ENCODE data around the gene TNFRSF12A. TPM values are rescaled to one million over a fixed set of nuclear protein-coding genes. Genes with fewer than 3 reads are reported as not detected.
A peak's percentile ranks its signal among the peaks of the same experiment; 100 is the strongest.

Gene TNFRSF12A
- total and polyA plus RNA-seq, 2 of the 13 experiments (the other 11 are each of a cell fraction or from before 2014, with no cell fraction given) = 61.9 to 66.0 TPM

DNA sequence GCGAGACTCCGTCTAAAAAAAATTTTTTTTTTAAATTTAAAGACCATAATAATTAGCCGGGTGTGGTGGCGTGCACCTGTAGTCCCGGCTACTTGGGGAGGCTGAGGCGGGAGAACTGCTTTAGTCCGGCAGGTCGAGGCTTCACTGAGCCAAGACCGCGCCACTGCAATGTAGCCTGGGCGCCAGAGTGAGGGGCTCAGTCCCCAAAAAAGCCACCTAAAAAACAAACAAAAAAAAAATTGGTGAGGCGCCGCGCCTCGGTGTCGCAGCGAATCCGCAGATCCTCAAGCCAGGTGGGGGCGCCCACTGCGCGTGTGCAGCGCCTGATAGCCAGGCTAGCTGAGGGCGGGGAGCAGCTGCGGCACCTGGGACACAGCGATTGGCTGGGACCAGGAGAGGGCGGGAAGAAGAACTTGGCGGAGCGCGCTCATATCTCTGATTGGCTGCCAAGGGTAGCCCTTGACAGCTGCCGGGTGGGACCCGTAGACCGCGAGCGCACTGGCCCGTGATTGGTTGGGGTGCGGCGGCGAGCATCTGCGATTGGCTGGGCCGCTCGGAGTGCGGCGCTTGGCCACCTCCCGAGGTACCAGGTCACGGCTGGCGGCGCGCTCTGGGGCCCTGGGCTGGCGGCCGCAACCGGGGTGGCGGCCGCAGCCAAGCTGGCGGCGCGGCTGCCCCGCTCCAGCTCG, 16.4 kb upstream of the TNFRSF12A start (continued):
- TF ChIP-seq, protein P1, sequence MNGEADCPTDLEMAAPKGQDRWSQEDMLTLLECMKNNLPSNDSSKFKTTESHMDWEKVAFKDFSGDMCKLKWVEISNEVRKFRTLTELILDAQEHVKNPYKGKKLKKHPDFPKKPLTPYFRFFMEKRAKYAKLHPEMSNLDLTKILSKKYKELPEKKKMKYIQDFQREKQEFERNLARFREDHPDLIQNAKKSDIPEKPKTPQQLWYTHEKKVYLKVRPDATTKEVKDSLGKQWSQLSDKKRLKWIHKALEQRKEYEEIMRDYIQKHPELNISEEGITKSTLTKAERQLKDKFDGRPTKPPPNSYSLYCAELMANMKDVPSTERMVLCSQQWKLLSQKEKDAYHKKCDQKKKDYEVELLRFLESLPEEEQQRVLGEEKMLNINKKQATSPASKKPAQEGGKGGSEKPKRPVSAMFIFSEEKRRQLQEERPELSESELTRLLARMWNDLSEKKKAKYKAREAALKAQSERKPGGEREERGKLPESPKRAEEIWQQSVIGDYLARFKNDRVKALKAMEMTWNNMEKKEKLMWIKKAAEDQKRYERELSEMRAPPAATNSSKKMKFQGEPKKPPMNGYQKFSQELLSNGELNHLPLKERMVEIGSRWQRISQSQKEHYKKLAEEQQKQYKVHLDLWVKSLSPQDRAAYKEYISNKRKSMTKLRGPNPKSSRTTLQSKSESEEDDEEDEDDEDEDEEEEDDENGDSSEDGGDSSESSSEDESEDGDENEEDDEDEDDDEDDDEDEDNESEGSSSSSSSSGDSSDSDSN (CRISPR knock-in tag; IDR thresholded peaks at IDR 0.05) = peak; percentile 45
- TF ChIP-seq ZNF543 (CRISPR knock-in tag; IDR thresholded peaks at IDR 0.05) = 0 out of 2 replicates have a peak, but pooled peaks have one; percentile 31
- TF ChIP-seq ZBTB1 (CRISPR knock-in tag; IDR thresholded peaks at IDR 0.05; ENCODE audit: borderline replicate concordance) = no peak
- TF ChIP-seq, protein P2, sequence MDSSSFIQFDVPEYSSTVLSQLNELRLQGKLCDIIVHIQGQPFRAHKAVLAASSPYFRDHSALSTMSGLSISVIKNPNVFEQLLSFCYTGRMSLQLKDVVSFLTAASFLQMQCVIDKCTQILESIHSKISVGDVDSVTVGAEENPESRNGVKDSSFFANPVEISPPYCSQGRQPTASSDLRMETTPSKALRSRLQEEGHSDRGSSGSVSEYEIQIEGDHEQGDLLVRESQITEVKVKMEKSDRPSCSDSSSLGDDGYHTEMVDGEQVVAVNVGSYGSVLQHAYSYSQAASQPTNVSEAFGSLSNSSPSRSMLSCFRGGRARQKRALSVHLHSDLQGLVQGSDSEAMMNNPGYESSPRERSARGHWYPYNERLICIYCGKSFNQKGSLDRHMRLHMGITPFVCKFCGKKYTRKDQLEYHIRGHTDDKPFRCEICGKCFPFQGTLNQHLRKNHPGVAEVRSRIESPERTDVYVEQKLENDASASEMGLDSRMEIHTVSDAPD (CRISPR knock-in tag; IDR thresholded peaks at IDR 0.05) = no peak
- TF ChIP-seq, protein P3, sequence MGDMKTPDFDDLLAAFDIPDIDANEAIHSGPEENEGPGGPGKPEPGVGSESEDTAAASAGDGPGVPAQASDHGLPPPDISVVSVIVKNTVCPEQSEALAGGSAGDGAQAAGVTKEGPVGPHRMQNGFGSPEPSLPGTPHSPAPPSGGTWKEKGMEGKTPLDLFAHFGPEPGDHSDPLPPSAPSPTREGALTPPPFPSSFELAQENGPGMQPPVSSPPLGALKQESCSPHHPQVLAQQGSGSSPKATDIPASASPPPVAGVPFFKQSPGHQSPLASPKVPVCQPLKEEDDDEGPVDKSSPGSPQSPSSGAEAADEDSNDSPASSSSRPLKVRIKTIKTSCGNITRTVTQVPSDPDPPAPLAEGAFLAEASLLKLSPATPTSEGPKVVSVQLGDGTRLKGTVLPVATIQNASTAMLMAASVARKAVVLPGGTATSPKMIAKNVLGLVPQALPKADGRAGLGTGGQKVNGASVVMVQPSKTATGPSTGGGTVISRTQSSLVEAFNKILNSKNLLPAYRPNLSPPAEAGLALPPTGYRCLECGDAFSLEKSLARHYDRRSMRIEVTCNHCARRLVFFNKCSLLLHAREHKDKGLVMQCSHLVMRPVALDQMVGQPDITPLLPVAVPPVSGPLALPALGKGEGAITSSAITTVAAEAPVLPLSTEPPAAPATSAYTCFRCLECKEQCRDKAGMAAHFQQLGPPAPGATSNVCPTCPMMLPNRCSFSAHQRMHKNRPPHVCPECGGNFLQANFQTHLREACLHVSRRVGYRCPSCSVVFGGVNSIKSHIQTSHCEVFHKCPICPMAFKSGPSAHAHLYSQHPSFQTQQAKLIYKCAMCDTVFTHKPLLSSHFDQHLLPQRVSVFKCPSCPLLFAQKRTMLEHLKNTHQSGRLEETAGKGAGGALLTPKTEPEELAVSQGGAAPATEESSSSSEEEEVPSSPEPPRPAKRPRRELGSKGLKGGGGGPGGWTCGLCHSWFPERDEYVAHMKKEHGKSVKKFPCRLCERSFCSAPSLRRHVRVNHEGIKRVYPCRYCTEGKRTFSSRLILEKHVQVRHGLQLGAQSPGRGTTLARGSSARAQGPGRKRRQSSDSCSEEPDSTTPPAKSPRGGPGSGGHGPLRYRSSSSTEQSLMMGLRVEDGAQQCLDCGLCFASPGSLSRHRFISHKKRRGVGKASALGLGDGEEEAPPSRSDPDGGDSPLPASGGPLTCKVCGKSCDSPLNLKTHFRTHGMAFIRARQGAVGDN (CRISPR knock-in tag; IDR thresholded peaks at IDR 0.05) = peak; percentile 80
- TF ChIP-seq NFKB2 (CRISPR knock-in tag; IDR thresholded peaks at IDR 0.05; ENCODE audit: borderline replicate concordance) = peak; percentile 55; the same call in 1 of the 2 replicates
- TF ChIP-seq, protein P4, sequence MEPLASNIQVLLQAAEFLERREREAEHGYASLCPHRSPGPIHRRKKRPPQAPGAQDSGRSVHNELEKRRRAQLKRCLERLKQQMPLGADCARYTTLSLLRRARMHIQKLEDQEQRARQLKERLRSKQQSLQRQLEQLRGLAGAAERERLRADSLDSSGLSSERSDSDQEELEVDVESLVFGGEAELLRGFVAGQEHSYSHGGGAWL (CRISPR knock-in tag; IDR thresholded peaks at IDR 0.05) = 0 out of 2 replicates have a peak, but pooled peaks have one; percentile 43
- TF ChIP-seq RXRA (CRISPR knock-in tag; IDR thresholded peaks at IDR 0.05) = peak; percentile 58; the same call in 1 of the 2 replicates
- TF ChIP-seq ZNF614 (CRISPR knock-in tag; IDR thresholded peaks at IDR 0.05; ENCODE audit: borderline replicate concordance) = 0 out of 2 replicates have a peak, but pooled peaks have one; percentile 46
- peak; percentile 91 for TF ChIP-seq HMG20B (CRISPR knock-in tag; conservative IDR thresholded peaks at IDR 0.05)
- TF ChIP-seq KLF9 (CRISPR knock-in tag; IDR thresholded peaks at IDR 0.05; ENCODE audit: low read depth) = 0 out of 2 replicates have a peak, but pooled peaks have one; percentile 51
- peak; percentile 44; the same call in 1 of the 2 replicates for TF ChIP-seq ZNF598 (CRISPR knock-in tag; IDR thresholded peaks at IDR 0.05; ENCODE audit: borderline replicate concordance)
- peak; percentile 72 for TF ChIP-seq ZNF460 (CRISPR knock-in tag; IDR thresholded peaks at IDR 0.05; ENCODE audit: borderline replicate concordance)
- TF ChIP-seq REPIN1 (CRISPR knock-in tag; IDR thresholded peaks at IDR 0.05; ENCODE audit: borderline replicate concordance, low read depth) = peak; percentile 60; the same call in 1 of the 2 replicates
- TF ChIP-seq, protein P5, sequence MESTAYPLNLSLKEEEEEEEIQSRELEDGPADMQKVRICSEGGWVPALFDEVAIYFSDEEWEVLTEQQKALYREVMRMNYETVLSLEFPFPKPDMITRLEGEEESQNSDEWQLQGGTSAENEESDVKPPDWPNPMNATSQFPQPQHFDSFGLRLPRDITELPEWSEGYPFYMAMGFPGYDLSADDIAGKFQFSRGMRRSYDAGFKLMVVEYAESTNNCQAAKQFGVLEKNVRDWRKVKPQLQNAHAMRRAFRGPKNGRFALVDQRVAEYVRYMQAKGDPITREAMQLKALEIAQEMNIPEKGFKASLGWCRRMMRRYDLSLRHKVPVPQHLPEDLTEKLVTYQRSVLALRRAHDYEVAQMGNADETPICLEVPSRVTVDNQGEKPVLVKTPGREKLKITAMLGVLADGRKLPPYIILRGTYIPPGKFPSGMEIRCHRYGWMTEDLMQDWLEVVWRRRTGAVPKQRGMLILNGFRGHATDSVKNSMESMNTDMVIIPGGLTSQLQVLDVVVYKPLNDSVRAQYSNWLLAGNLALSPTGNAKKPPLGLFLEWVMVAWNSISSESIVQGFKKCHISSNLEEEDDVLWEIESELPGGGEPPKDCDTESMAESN (CRISPR knock-in tag; conservative IDR thresholded peaks at IDR 0.05) = 0 out of 2 replicates have a peak, but pooled peaks have one; percentile 51
- no peak for TF ChIP-seq NFIC (IDR thresholded peaks at IDR 0.05; ENCODE audit: low read length)
- TF ChIP-seq ARNT2 (CRISPR knock-in tag; IDR thresholded peaks at IDR 0.05; ENCODE audit: low read depth) = peak; percentile 30; the same call in 1 of the 2 replicates
- peak; percentile 83 for TF ChIP-seq SALL1 (CRISPR knock-in tag; IDR thresholded peaks at IDR 0.05)

All from HepG2 (cell line).